Glomerular visceral epithelial cell (primary cell): ENCODE results near the gene PCSK1.

ENCODE experiments used
- DNase-seq: peaks from one replicate; pipeline ENCODE4 v3.0.0-alpha.2; 2016; ENCODE audit errors: extremely low spot score

PCSK1 gene

DNA sequence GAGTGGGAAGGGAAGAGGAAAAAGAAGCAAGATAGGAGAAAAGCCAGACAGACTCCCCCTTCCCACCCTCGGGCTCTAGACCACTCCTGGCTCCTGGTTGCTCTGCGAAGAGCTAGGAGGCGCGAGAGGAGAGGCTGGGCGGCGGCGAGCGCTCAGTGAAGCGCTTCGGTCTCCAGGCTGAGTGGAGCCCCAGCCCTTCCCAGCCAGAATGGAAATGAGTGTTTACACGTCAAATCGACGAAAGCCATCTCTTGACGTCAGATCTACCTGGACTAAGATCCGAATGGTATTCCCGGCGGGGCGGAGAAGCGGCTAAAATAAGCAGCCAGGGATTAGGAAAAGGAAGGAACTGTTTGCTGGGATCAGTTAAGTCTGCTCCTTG lies at the start of gene PCSK1:
PCSK1 (minus strand) TSS at position 183 of the 382 bp plus-strand sequence. CDS start 206 bp downstream, outside the sequence.
- no peak for DNase-seq

DNA sequence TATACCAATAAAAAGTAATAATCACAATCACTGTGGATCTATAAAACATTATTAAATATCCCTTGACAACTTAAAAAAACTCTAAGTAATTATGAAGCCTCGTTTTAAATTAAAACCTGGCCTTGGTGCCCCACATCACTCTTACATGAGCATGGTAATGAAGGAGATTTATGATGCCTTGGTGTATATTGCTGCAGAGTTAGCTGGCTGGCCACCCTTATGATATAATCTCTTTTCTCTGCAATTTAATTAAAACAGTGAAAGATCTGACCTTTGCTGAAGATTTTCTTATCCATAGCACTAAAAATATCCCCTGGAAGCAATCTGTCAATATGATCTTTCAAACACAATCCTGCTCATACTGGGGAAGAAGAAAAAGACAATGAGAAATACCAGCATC lies 48.8 kb upstream of the PCSK1 start:
- no peak for DNase-seq

- no peak for DNase-seq
Measured at GRCh38 chr5:96481009-96481786, 48.1 kb upstream of the PCSK1 start.

GRCh38 chr5:96478983-96479382 lies 45.9 kb upstream of the PCSK1 start:
- DNase-seq = no peak

GRCh38 chr5:96476654-96477053 lies 43.6 kb upstream of the PCSK1 start:
- no peak for DNase-seq

DNA sequence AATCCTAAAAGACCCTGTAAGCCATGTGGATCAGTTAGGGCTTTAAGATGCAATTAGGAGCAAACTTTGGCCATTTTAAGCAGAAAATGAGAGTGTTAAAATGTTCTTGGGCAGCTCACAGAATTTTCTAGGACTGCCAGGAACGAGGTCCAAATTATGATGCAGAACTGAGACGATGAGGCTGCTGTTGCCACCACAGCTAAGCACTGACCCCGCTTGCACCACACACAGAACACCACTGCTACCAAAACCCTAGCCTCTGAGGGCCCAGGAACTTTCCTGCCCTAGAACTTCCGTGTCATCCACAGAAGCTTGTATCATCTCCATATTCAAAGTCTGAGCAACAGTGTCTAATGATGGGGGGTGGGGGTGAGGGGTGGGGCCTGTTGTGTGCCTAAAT lies 41.0 kb upstream of the PCSK1 start:
- no peak for DNase-seq

DNA sequence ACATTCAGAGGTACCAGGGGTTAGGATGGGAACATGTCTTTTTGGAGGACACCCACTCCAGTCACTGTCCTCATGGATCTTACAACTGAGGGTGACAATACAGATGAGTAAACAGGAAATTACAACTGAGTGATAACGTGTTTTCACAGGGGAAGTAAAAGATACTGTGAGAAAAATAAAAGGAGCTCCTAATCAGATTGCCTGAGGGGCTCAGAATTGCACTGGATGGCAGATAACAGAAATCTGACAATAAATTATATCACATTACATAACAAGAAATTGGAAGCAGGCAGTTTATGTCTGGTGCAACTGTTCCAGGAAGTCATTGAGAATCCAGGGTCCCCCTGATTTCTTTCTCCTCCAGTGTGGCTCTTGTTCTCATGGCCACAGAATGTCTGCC lies 40.1 kb upstream of the PCSK1 start:
- no peak for DNase-seq

DNA sequence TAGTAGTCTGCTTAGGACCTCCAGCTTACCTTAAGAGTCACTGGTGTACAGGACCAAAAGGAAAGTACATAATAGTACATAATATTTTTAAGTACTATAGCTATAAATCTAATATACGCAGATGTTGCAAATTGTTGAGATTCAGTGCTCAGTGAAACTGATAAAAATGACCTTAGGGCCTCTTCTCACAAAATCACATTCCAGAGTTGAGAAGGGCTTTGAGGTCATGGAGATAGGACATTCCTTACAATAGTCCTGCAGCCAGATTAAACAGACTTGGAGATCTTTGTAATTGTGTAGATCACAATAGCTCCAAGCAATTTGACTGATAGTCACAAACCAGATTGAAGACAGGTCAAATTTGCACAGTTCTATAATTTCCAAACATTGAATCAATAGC lies 37.7 kb upstream of the PCSK1 start:
- DNase-seq = no peak

- DNase-seq = peak; percentile 11
Measured at GRCh38 chr5:96468956-96469355, 35.9 kb upstream of the PCSK1 start.

DNA sequence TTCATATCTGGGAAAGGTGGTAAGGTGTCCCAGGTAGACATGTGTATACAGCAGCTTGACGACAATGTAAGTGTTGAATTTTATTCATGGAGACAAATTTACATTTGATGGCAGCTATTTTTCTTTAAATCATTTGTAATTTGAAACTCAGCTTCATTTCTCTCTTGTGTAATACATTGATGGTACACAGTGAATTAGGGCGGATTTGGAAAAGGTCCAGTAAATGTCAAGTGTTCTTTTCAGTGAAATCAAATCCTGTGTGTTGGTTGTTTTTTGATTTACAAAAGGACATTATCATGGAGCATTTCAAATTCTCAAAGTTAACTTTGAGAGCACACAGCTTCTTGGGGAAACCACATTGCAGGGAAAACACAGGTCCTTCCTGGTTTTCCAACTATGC lies 30.0 kb upstream of the PCSK1 start:
- DNase-seq = no peak

DNA sequence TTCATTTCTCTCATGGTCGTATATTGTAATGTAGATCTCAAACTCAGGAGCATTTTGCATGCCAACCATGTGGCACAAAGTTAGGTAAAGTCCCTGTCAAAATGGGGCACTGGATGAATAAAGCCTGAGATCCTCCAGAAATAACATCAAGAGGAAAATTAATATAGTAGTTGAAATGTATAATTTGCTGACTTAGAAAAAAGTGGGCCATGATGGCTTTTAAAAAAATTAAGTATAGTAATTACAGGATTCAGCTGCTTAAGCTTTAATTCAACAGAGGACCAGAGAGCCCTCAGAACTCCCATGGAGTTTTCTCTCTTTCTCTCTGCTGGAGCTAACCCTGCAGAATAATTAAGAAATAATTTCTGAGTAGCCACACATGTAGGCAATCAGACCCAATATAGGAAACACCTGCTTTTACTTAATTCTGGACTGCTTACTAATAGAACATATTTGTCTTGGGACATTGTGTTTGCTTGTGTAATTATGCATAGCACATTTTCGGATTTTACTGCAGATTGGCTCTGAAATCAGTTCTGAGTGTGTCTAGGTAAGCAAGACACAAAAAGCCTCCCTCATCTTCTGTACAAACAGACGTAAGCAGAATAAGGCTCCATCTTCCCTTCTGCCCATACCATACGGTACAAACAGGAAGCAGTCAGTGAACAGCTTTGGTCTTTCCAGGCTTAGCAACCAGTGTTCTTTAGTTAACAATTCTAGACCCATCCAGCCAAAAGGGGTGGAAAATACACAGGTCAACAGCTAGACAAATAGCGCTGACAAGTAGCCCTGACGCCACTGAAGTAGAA lies 26.5 kb upstream of the PCSK1 start:
- no peak for DNase-seq

- DNase-seq = no peak
Measured at GRCh38 chr5:96458176-96458575, 25.1 kb upstream of the PCSK1 start.

GRCh38 chr5:96455789-96456188 lies 22.7 kb upstream of the PCSK1 start:
- no peak for DNase-seq

- no peak for DNase-seq
Measured at GRCh38 chr5:96453394-96453793, 20.3 kb upstream of the PCSK1 start.

- DNase-seq = no peak
Measured at GRCh38 chr5:96447949-96448348, 14.9 kb upstream of the PCSK1 start.

DNA sequence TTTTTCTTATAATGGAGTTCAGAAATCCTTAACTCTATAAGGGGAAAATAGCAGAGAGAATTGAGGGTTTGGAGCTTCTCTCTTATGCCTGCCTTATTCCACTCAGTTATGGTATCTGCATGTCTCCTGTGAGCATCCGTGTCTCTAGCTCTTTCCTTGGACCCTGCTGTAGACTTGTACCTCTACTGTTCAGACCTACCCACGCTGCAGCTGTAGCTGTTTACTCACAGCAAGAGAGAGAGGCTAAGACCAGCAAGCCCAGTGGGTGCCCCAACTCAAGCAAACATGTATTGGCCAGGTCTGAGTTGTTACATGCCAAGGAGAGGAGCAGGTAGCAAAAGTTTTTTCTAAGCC lies 7.1 kb upstream of the PCSK1 start:
- DNase-seq = no peak

DNA sequence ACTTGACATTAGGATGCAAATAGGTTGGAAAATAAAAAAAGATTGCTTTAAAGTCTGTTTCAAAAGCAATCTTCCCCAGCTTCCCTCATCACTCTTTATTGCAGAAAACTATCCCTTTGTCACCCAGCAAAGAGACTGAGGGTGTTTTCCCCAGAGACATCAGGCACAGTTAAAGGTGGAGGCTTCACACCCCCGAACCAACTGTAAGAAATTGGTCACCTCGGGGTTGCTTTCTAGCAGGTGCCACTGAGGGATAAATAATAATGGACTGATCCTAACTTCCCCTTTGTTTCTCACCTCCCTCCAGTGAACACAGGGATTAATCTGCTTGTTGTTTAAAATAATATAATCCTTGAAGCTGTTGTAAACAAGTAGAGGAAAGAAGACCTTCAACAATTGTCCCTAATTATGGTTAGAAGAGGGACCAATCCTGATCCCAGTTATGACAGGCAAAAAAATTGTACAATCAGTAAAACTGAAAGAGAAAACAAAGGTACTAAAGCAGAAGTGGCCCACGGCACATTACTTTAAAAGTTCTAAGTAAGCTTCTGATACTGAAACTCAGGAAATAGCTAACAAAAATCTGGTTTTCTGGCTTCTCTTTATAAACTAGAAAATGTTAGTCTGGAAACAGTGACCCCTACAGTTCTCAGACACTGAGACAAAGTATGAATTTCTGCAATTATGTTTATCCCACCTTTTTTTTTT lies 6.6 kb upstream of the PCSK1 start:
- DNase-seq = no peak

DNA sequence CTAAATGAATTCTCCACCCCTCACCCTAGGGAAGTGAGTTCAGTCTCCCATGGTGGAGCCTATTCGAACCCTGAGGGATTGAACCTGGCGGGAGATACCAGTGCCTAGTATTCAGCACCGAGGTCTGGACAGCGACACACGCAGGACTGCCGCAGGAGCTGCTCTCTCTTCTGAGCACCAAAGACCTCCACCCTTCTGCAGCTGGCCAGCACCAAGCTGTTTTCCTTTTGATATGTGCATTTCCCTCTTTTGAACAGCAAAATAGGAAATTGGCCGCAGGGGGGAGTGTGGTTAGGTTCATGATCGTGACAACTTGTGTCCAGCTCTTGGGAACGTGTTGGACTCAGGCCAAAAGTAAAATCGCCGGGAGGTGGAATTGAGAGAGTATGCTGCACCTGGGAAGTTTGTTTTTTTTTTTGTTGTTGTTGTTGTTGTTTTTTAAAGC lies 1.2 kb upstream of the PCSK1 start:
- peak; percentile 62 for DNase-seq

DNA sequence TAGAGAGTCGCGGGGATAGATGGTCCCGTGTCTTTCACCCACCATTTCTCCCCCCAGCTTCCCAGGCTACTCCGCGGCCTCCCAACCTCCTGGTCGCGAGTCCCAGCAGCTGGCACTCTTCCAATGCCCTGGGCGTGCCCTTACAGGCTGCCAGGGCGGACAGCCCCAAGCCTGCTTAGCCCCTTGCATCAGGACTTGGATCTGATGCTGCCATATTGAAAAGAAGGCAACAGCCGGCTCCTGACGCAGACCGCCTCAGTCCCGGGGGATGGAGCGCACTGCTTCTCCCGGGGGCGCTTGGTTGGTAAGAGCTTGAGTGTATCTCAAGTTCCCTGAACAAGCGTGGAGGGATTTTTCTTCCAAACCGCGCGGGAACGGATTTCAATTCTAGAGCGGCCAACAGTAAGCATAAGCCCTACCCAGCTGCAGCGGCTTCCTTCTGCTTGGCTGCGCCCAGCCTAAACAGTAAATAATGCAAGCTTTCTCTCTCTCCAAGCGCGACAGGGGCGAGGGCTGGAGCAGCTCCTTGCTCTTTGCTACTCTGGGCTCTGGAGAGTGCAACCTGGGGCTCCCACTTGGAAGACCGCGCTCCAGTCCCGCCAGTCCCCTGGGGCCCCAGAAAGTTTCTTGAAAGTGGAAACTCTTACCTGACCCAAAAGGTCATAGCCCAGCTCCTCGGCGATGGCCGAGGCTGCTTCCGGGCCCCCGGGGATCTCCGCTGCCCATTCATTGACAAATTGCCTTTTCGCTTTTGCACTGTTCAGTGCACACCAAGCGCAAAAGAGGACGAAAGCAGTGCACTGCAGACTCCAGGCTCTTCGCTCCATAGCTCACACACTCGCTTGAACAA lies 607 bp downstream of the PCSK1 start:
- DNase-seq = no peak

- DNase-seq = no peak
Measured at GRCh38 chr5:96431376-96432187, 1.5 kb downstream of the PCSK1 start.

DNA sequence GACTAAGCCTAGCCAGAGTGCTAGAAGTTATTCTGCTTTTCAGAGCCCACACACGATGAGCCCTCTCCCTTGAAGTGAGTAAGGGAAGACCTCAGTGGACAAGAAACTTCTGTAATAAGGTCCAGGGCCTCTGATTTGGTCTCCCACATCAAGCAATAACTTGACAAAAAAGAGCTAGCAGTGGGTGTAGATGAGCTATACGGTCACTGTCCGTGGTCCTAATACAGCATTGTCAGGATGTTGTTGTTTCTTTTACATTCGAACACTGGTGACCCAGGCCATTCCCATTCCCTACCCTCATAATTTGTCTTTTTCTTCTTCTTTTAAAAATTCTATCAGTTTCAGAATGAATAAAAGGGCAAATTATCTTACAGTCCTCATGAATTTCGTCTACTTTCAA lies 5.2 kb downstream of the PCSK1 start:
- DNase-seq = no peak
